GM21526 (cell line): Measurements from ENCODE around the gene IGF1.

Experiments used
- ATAC-seq: cut with Tn5 transposase; IDR thresholded peaks from one replicate; pipeline ENCODE4 v1.9.1; 2021; ENCODE audit warnings: moderate library complexity; ENCODE audit not compliant: unreplicated experiment, low FRiP score

Gene IGF1

GRCh38 chr12:102498471-102498870 is 18.1 kb upstream of the IGF1 start:
- no peak for ATAC-seq

- ATAC-seq, result no peak
Measured at GRCh38 chr12:102497743-102498142, 17.4 kb upstream of the IGF1 start.

- no peak for ATAC-seq
Measured at GRCh38 chr12:102496591-102496990, 16.2 kb upstream of the IGF1 start.

- no peak for ATAC-seq
Measured at GRCh38 chr12:102487226-102487625, 6.9 kb upstream of the IGF1 start.

- no peak for ATAC-seq
Measured at GRCh38 chr12:102486153-102486552, 5.8 kb upstream of the IGF1 start.

- ATAC-seq, result peak; percentile 43
Measured at GRCh38 chr12:102484428-102484958, 4.1 kb upstream of the IGF1 start.

- ATAC-seq, result peak; percentile 11
Measured at GRCh38 chr12:102484017-102484416, 3.7 kb upstream of the IGF1 start.

GRCh38 chr12:102483466-102483865 is 3.1 kb upstream of the IGF1 start:
- peak; percentile 68 for ATAC-seq

GRCh38 chr12:102481705-102482425 is 1.5 kb upstream of the IGF1 start:
- no peak for ATAC-seq

- ATAC-seq, result no peak
Measured at GRCh38 chr12:102479939-102480338, 424 bp downstream of the IGF1 start.

GRCh38 chr12:102479099-102479885 is 1.1 kb downstream of the IGF1 start:
- ATAC-seq, result peak; percentile 26

GRCh38 chr12:102478405-102479098 is 1.8 kb downstream of the IGF1 start:
- peak; percentile 58 for ATAC-seq

GRCh38 chr12:102475355-102475754 is 5.0 kb downstream of the IGF1 start:
- no peak for ATAC-seq

GRCh38 chr12:102474438-102475064 is 5.8 kb downstream of the IGF1 start:
- ATAC-seq, result no peak

GRCh38 chr12:102472496-102472895 is 7.9 kb downstream of the IGF1 start:
- ATAC-seq, result no peak

- no peak for ATAC-seq
Measured at GRCh38 chr12:102471556-102471955, 8.8 kb downstream of the IGF1 start.

GRCh38 chr12:102470945-102471344 is 9.4 kb downstream of the IGF1 start:
- no peak for ATAC-seq

- no peak for ATAC-seq
Measured at GRCh38 chr12:102468261-102468915, 12.0 kb downstream of the IGF1 start.

- no peak for ATAC-seq
Measured at GRCh38 chr12:102465762-102466560, 14.4 kb downstream of the IGF1 start.
